Fibroblast of mammary gland (primary cell): ENCODE results near the gene CLECL1.
A peak's percentile ranks its signal among the peaks of the same experiment; 100 is the strongest.

ENCODE experiments used
- DNase-seq: peaks from one replicate; pipeline ENCODE4 v3.0.0-alpha.2; 2010; ENCODE audit warnings: low read depth
- H3K4me3 ChIP-seq: 2 replicates; pipeline ENCODE4 v1.5.1; 2011; ENCODE audit warnings: low read depth, mild to moderate bottlenecking, low read length, moderate library complexity; ENCODE audit not compliant: control insufficient read depth
- CTCF ChIP-seq: conservative IDR thresholded peaks from 2 replicates; pipeline ENCODE4 v1.5.1; 2011; ENCODE audit warnings: low read depth, low read length, inconsistent platforms; ENCODE audit not compliant: control insufficient read depth, insufficient read depth

The CLECL1 gene

DNA sequence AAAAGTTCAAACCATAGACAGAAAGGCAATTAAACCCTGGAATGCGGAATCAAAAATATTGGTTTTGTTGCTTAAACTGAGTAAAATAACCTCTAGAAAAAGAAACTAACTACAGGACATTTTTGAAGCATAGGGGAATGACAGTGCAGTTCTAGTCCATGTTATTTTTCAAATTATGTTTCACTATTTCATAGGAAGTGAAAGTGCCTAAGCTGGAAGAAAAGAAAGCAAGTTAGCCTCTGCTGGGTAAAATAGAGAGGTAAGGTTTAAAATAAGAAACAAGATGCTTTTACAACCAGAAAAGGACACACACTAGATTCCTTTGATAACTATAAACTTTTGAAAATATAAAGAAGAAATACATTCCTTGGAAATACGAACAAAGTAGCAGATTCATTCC lies 1.1 kb downstream of the CLECL1 start:
- H3K4me3 ChIP-seq: no peak overlapping the region
- no peak for TF ChIP-seq CTCF
- no peak for DNase-seq

DNA sequence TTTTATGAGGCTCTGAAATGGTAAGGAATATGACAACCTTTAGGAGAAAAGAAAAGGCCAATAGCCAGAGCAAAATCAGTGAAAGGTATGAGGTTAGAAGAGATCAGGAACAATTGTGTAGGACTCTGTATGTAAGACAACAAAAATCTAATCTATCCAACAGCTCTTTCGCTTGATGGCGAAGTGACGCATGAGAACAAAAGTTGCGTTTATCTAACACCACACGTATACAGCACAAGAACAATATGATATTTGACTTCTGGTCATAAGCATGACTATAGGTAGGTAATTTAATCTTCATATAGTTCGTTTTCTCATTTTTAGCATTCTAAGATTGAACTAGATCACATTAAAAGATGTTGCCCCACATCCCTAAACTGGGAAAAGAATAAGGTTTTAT lies 1.5 kb downstream of the CLECL1 start:
- DNase-seq: no peak
- TF ChIP-seq CTCF: no peak
- no peak overlapping the region for H3K4me3 ChIP-seq

DNA sequence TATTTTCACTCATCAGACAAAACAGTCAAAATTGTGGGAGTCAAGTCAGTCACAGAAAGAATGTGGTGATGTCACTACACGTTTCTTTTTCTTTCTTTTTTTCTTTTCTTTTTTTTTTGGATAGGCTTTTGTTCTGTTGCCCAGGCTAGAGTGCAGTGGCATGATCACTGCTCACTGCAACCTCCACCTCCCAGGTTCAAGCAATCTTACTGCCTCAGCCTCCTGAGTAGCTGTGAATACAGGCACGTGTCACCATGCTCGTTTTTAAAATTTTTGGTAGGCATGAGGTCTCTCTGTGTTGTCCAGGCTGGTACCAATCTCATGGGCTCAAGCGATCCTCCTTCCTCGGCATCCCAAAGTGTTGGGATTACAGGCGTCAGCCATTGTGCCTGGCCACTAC lies 2.3 kb downstream of the CLECL1 start:
- TF ChIP-seq CTCF: no peak

DNA sequence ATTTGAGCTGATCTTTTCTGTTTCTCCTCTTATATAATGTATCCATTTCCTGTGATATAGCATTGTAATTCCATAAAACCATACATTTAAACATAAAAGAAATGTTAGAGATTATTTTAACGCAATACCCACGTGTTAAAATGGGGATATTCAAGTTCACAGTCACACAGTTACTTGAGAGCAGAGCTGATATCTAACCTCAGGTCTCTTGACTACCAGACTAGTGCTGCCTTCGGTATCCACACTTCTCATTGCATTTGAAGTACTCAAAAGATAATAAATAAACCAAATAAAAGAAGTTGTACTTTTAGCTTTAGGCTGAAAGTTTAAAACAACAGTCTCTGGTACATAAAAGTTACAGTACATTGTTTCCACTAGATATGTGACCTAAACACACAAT lies 2.9 kb downstream of the CLECL1 start:
- no peak for TF ChIP-seq CTCF
- DNase-seq: no peak

More for the DNA sequence above, 2.3 kb downstream of the CLECL1 start:
- no peak overlapping the region for H3K4me3 ChIP-seq
- DNase-seq: no peak

GRCh38 chr12:9729082-9729481 lies 3.8 kb downstream of the CLECL1 start:
- no peak for DNase-seq
- TF ChIP-seq CTCF: no peak
- no peak overlapping the region for H3K4me3 ChIP-seq

More for the DNA sequence above, 2.9 kb downstream of the CLECL1 start:
- no peak overlapping the region for H3K4me3 ChIP-seq

DNA sequence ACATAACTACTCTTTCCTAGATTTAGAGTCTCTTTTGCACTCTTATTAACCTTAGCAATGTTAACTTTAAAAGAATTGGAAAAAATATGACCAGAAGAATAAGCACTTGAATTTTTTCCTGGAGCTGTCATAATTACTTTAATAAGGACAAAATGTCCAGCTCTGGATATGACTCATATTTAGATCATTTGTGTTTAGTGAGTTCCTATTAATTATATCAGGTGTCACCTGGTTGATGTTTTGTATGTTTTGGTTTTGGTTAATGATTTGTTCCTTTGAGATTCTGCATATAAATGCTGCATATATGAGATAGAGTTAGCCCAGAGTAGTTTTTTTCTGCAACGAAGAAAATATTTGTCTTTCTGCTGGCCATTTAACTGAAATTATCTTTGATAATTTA lies 5.1 kb downstream of the CLECL1 start:
- TF ChIP-seq CTCF: no peak
- no peak overlapping the region for H3K4me3 ChIP-seq
- DNase-seq: peak; percentile 9

GRCh38 chr12:9725213-9725870 lies 7.6 kb downstream of the CLECL1 start:
- no peak for TF ChIP-seq CTCF

More at GRCh38 chr12:9725213-9725870, 7.6 kb downstream of the CLECL1 start:
- H3K4me3 ChIP-seq: no peak overlapping the region
- no peak for DNase-seq
